NCI-H2171 (cell line): ENCODE measurements around the gene PLPP3.
A peak's percentile ranks its signal among the peaks of the same experiment; 100 is the strongest.
"Not testable (repeated sequence)": the region's sequence is repeated elsewhere in the genome, so short reads cannot be mapped to it uniquely, and the experiment has no call there.

Experiments
- DNase-seq: peaks from one replicate; lab custom pipeline; 2025; lab: John Stamatoyannopoulos, UW

PLPP3 gene

DNA sequence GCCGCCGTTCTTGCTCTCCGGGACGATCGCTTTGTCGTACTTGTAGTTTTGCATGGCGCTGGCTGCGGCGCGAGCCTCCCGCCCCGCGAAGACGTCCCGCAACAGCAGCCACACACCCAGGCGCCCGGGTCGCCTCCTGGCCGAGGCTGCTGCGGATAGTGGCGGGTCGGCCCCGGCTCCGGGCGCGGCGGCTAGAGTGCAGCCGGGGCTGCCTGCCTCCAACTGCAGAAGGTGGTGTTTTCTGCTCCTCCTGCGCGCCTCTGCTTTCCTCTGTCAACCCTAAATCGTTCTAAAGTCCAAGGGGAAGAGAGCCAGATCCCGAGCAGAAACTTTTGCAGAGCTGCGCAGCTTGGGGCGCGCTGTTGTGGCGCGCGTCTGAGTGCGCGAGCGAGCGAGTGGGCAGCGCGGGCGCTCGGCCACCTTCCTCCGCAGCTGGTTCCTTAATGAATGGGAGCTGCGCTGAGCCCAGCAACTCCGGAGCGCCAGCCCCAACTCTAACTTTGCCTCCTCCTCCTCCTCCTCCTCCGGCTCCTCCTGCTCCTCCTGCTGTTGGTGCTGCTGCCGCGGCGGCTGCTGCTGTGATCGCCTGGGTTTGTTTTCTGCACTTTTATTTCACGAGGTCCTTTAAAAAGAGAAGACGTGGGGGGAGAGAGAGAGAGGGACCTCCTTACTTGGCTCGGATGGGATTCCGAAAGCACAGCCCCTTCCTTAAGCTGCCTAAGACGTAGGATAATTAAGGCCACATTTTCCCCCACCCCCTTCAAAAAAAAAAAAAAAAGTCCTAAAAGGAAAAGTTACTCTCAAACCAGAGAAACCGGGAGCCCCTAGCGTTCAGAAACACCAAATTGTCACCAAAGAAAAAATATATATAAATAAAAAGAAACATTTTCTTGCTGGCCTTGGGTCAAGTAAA lies at the start of gene PLPP3:
Gene PLPP3, minus strand, starts transcription at position 601 of the 913 bp plus-strand sequence. Its CDS starts 547 bp downstream, at position 54.
- DNase-seq = peak; percentile 77

DNA sequence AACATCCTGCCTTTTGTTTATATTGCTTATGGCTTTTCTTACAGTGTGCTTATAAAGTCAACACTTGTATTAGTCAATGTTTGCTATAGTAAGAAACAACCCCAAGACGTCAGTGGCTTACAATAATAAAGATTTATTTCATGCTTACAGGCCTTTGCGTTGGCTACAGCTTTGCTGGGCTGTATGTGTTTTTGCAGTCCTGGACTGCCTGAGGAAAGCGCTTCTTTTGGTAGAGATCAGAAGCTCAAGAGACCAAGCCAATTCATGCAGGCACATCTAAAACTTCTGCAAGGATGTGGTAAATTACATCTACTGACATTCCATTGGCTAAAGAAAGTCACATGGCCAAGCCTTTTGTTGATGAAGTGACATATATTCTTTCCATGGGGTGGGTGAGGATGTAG lies 48.3 kb upstream of the PLPP3 start:
- no peak for DNase-seq

DNA sequence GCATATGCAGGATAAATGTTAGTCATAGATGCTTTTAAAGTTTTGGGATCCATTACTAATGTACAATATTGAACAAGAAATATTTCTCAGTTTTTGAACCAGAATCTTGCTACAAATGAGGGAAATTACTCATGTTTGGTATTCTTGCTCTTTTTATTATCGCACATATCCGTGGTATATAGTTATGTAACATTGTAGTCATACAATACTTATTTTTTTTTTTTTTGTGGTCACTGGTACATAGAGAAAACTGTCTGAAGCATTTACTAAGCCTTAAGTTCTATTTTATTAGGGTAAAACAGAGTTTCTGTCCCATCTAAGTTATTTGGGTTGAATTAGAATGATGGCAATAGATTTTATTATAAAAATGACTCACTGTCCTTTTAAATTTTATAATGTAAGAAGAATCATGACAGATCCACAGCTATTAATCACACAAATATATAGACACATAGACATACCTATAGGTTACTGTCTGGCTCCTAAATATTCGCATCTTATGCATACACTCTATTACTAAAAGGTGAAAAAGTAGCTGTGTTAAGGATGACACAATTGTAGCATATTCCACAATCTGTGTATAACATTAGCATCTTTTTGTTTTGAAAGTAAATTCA lies 47.8 kb upstream of the PLPP3 start:
- DNase-seq = no peak

DNA sequence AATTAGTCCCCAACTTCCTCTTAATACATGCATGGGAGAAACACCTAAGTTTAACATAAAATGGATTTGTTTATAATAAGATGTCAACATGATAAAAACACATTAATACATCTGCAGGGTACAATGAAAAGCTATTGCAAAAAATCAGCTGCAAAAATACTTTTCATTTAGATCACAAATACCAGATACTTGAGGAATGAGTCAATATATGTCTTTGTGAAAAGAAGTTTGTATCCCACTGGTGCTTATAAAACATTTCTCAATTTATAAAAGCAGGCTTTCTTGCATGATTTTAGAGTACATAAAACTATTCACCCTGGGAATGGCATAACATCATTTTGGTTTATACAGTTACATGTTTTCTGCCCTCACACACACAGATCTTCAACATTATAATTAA lies 47.2 kb upstream of the PLPP3 start:
- DNase-seq = no peak

DNA sequence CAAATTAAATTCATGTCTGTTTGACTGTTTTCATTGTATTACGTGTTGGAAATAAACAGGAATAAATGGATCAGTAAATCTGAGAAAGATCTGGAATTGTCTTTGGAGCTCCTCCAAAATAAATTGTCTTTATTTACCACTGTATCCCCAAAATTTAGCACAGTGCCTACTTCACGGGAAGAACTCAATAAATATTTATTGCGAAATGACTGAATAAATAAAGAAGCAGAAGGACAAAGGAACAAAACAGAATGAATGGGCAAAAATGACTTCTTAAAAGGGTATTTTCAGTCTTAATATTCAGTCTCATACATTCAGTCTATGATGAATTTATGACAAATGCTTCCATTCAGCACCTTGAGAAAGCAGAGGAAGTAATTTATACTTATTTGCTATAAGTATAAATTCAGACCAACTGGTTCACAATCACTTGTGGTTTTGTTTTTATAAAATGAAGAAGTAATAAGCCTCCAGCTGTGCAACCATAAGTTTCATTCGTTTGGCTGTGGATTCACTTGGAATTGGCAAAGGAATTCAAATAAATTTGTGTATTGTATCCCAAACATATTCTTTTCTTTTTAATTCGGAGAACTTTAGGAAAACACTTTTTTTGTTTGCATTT lies 46.6 kb upstream of the PLPP3 start:
- DNase-seq = no peak

DNA sequence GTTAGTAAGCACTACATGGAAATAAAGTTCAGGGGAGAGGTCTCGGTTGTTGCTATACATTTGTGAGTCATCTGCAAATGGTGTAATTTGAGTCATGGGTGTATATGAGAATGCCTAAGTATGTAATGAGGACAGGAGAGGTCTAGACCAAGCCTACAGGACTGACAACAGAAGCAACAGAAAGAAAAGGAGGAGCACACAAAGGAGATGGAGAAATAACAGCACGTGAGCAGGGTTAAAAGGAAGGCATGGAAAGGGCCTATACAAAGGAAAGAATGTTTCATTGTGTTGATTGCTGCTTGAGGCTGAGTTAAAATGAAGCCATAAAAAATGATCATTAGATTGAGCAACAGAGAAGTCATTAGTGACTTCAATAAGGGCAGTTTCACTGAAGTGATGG lies 37.8 kb upstream of the PLPP3 start:
- DNase-seq = no peak

DNA sequence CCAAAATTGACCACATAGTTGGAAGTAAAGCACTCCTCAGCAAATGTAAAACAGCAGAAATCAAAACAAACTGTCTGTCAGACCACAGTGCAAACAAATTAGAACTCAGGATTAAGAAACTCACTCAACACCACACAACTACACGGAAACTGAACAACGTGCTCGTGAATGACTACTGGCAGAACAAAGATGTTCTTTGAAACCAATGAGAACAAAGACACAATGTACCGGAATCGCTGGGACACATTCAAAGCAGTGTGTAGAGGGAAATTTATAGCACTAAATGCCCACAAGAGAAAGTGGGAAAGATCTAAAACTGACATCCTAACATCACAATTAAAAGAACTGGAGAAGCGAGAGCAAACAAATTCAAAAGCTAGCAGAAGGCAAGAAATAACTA lies 31.4 kb upstream of the PLPP3 start:
- not testable (repeated sequence) for DNase-seq

DNA sequence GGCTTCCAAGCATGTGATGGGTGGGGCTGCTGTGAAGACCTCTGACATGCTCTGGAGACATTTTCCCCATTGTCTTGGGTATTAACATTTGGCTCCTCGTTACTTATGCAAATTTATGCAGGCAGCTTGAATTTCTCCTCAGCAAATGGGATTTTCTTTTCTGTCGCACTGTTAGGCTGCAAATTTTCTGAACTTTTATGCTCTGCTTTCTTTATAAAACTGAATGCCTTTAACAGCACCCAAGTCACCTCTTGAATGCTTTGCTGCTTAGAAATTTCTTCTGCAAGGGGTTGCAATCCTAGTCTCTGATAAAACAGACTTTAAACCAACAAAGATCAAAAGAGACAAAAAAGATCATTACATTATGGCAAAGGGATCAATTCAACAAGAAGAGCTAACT lies 30.7 kb upstream of the PLPP3 start:
- not testable (repeated sequence) for DNase-seq

DNA sequence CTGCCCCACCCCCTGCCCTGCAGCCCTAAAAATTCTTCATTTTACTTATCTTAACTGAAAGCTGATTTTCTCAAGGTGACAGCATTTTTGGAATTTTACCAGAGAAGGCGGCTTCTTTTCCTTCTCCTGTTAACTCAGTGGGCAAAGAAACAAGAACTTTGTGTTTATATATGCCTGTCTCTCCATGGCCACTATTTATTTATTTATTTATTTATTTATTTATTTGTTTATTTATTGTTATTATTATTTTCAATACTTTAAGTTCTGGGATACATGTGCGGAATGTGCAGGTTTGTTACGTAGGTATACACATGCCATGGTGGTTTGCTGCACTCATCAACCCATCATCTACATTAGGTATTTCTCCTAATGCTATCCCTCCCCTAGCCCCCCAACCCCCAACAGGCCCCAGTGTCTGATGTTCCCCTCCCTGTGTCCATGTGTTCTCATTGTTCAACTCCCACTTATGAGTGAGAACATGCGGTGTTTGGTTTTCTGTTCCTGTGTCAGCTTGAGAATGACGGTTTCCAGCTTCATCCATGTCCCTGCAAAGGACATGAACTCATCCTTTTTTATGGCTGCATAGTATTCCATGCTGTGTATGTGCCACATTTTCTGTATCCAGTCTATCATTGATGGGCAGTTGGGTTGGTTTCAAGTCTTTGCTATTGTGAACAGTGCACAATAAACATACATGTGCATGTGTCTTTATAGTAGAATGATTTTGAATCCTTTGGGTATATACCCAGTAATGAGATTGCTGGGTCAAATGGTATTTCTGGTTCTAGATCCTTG lies 16.2 kb upstream of the PLPP3 start:
- not testable (repeated sequence) for DNase-seq

DNA sequence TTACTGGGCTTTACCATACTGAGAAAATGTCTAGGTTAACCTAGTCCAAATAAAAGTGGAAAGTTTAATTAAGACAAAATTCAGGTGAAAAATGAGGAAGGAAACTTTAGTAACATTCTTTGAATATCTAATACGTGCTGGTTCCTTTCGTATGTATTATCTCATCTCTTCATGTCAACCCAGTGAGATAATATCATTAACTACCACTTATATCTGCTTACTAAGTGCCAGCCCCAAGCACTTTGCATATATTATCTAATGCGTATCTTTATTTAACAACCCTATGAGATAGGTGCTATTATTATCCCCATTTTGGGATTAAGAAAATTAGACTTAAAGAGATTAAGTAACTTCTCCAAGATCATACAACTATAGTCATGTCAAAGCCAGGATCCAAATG lies 12.5 kb upstream of the PLPP3 start:
- no peak for DNase-seq

DNA sequence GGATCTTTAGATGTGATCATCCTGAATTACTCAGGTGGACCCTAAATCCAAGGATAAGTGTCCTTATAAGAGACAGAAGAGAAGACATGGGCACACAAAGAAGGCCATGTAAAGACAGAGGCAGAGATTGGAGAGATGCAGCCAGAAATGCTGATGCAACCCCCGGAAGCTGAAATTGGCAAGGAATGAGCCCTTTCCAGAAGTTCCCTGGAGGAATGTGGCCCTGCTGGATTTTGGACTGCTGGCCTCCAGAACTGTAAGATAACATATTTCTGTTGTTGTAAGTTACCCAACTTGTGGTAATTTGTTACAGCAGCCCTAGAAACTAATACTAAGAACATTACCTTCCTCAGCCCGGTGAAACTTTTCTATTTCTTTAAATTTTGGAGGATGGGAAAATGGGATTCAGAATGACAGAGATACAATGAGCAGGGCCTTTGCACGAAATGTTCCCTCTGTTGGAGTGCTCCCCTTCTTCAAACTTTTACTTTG lies 11.2 kb upstream of the PLPP3 start:
- DNase-seq = no peak

DNA sequence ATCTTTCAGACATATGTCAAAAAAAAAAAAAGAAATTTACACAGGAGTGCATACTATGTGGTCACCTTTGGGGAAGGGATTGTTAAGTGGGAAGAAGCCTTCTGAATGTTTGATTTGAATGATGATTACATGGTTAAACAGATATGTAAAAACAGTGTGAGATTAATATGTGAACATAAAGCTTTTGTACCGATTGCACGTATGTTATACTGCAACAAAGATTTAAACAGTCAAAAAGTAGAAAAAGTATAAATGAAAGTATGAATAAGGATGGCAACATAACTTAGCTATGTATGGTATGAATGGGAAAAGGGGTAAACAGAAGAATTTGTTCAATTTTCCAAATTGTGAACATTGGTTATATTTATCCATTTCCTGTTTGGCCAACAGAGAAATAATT lies 10.0 kb upstream of the PLPP3 start:
- DNase-seq = no peak

DNA sequence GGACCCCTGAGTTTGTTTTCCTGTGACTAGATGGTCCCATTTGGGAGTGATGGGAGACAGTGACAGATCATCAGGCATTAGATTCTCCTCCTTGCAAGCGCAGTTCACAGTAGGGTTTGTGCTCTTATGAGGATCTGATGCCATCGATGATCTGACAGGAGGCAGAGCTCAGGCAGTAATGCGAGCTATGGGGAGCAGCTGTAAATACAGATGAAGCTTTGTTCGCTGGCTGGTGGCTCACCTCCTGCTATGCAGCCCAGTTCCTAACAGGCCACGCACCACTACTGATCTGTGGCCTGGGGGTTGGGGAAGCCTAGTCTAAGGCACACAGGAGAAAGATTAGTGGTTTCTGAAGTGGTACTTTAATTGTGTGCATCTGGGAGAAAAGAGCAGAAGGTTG lies 7.1 kb upstream of the PLPP3 start:
- no peak for DNase-seq

DNA sequence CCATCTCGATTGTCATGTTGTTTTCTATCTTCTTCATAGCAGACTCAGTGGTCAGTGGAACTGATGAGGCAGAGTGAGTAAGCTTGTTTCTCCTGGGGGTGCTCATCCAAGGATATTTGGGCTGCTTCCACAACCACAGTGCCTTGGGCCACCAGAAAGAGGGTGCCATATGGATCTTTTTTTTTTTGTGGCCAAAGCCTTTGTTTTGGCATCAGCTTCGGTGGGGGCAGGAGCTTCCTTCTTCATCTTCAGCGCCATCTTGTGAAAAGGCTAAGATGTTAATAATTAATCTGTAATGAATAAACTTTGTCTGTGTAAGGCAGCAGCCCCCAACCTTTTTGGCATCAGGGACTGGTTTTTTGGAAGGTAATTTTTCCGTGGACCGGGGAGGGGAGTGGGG lies 6.6 kb upstream of the PLPP3 start:
- DNase-seq = no peak

DNA sequence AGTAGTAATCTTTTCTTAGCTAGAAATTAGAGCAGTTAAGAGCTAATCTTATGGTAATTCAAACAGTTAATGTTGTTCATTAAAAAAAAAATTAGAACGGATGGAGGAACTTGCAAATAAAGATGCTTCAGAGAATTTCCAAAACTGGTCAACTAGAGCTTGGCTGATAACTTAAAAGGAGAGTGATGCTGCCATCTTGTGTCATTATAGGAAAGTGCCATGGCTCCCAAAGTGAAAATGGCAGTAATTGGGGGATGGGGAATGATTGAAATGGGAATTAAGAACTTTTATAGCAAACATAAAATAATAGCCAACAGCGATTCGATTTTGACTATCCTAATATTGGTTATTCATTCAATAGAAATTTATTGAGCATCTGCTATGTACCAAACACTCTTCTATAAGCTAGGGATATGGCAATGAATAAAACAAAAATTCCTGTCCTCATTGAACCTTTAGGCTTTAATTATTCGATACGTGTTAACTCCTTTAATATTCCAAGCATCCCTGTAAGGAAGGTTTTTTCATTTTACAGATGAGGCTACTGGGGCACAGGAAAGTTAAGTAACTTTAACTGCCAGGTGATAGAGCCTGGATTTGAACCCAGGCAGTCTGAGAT lies 5.7 kb upstream of the PLPP3 start:
- DNase-seq = peak; percentile 57

DNA sequence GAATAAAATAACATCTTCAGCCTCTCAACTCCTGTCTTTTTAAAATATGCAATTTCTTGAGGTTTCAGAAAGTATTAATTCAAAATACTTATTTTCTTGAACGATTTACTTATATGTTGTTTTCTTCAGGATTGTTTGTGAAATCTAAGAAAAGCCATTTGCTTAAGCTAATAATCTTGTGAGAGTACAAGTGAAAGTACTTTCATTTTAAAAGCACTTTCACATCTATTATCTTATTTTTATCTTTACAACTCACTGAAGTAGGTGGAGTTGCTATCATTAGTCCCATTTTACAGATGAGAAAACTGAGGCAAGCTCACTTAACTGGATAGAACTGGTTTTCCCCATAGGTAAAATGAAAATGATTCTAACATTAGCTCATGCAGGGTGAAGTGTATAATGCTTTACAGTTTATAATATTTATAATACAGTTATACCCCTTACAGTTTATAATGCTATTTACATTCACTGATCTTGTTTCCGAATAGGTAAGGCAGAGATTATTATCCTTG lies 4.7 kb upstream of the PLPP3 start:
- no peak for DNase-seq

DNA sequence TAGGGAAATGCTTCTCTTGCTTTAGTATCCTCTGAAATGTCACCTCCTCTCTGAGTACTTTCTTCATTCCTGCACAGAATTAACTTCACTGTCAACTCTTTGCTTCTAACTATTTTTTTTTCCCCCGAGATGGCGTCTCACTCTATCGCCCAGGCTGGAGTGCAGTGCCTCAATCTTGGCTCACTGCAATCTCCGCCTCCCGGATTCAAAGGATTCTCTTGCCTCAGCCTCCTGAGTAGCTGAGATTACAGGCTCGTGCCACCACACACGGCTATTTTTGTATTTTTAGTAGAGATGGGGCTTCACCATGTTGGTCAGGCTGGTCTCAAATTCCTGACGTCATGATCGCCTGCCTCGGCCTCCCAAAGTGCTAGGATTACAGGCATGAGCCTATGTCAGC lies 1.4 kb upstream of the PLPP3 start:
- DNase-seq = no peak

DNA sequence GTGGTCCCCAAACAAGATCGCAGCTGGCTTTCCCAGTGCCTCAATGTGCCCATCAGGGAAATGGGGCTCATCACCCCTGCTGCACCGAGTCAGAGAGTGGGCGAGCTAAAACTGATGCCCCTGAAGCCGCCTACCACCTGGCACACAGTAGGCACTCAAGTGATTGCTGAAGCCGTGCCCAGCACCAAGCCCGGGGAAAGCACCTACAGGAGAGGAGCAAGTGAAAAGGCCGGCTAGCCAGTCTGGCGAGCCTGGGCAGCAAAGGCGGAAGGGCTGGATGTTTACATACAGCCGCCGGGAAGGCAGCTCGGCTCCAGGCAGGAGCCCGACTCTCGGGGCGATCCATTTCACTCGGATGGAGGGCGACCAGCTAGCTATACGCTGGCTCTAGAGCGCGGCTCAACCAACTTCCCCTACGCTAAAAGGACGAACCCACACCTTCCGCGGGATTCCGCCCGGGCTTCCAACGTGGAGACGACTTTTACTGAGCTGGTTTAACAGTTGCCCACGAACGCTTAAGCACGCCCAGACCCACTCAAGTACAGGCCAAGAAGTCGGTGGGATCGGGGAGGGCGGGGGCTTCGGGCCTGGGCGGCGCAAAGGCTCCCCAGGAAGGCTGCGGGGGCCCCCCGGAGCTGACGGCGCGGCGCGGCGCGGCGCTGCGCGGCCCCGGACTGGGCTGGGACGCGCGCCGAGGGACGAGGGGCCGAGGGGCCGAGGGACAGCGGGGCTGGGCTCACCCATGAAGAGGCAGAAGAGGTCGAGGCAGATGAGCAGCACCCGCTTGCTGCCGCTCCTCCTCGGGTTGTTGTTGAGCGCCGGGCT lies 1.0 kb downstream of the PLPP3 start:
- peak; percentile 48 for DNase-seq

DNA sequence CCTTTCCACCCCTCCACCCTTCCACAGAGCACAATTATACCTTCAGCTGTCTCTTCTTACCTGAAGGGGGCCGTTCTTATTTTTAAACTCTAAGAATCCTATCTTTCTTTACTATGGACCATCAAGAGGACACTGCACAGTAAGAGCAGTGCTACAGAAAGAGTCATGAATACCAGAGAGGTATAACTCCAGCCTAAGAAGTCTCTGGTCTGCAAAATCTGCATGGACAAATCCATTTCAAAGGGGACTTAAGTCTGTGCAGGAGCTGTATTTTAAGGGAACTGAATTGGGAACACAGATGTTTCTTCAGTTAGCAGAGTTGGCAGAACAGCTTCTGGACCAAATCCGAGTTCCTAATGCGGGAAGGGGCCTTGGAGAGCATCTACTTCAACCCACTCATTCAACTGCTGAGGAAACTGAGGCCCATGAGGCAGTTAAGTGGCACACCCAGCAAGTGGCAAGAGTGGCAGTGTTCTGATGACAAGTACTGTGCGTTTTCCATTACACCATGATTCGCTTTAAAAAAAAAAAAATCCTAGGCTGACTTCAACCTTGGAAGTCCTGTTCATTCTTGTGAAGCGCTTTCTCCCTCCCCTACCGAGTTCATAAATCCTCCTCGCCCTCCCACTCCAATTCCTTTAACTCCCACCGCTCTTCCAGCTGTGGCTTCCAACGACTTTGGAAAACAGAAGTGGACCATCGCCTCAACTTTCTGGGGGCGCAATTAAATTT lies 1.8 kb downstream of the PLPP3 start:
- DNase-seq = no peak

DNA sequence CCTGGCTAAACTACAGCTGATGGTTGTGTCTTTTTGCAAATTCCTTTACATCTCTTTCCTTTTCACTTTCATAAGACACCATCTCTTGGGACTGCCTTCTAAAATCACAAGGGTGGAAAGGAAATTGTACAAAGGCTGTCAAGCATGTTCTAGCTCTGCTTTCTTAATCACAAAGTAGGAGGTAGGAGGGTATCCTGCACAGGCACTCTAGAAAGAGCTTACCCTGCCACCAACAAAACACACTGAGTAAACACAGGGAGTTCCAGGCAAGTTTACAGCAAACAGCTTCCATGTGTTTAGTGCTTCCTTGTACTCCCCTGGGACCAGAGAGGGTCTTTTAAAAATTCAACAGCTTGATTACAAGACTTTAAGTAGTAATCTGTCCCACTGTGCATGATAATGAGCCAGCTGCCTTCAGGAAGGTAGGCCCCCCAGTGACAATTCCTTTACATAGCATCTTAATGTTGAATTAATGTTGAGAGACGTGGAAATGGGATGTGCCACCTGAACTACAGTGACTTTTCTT lies 2.4 kb downstream of the PLPP3 start:
- peak; percentile 51 for DNase-seq
